ENCODE results near the gene PPP1R9B.
A peak's percentile ranks its signal among the peaks of the same experiment; 100 is the strongest.

Gene PPP1R9B

DNA sequence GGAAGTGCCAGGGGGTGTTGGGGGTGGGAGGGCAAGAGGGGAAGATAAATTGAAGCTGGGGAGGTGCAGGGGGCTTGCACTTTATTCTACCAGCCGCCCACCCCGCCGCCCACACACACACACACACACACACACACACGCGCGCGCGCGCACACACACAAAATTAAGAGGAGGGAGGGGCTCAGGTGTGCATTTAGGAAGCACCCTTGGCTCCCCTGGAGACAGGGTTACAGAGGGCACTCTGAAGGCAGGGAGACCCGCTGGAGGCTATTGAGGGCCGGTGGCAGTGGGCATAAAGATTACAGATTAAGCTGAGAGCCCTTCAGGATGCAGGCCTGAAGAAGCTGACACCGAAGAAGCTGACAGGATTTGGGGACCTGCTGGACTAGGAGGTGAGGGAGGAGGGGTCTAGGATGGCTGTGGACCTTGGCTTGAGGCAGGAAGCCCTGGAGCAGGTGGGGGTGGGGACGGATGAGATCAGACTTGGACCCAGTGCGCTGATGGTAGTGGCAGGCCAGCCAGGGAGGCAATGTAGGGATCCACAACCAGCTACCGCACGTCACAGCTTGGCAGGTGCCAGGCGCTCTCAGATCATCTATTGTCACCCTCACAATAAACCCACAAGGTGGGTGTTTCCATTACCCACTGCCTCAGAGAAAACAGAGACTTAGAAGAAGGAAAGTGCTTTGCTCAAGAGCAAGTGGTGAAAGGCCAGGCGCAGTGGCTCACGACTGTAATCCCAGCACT is 19.7 kb downstream of the PPP1R9B start:
- H3K27ac ChIP-seq: no peak overlapping the region

DNA sequence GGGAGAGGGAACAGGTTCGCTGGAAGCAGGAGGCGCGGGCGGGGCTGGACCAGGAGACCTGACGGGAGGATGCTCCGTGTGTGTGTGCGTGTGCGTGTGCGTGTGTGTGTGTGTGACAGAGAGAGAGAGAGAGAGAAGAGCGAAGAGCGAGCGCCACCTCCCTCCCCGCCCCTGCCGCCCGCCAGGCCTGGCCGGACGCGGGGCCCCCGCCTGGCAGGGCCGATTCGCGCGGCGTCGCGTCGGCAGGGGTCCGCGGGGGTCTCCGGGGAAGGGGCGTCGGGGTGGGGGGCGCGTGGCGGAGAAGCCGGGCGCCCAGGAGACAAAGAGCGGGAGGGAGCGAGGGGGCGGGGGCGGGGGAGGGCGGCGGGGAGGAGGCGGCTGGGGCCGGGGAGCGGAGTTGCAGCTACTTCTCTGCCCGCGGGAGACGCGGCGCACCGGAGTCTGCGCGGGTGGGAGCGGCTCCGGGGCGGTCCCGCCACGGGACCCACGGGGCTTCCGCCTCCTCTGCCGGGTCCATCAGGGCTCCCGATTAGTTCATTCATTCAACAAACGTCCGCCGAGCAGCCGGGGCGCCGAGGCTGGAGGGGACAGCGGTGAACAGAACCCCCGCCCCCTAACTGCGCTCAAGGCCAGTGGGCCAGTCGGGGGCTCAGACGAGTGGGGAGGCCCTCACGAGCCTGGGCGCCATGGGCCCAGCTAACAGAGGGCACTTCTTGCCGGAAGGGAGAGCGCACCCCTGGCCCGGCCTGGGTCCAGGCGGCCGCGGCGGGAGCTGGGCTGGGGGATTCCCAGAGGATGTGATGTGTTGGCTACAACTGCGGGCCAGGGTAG is 20.5 kb downstream of the PPP1R9B start, which contains the start of gene SAMD14:
SAMD14 (minus strand) TSS at position 433 of the 831 bp plus-strand sequence. CDS start 5,201 bp downstream, outside the sequence.
- DNase-seq: no peak
- H3K36me3 ChIP-seq (replicated peaks): peaks cover 10% of the 10 kb centered on the region
- no peaks in the 10 kb centered on the region for H3K27me3 ChIP-seq (replicated peaks)
- peak within 1 kb of the TSS; percentile 56 for H3K4me3 ChIP-seq (ENCODE audit: low read depth, low read length)
- in situ Hi-C loops (cut with HindIII; ENCODE audit: low pct_ligation_motif_present, low sequenced_read_pairs): no loop called here
- TF ChIP-seq CTCF (IDR thresholded peaks at IDR 0.05; ENCODE audit: low read depth, low read length, missing control alignments): no peak
- H3K27ac ChIP-seq: no peak within 1 kb of the TSS

More for the DNA sequence above, 19.7 kb downstream of the PPP1R9B start:
- no peak for TF ChIP-seq CTCF (IDR thresholded peaks at IDR 0.05; ENCODE audit: low read depth, low read length, missing control alignments)
- no peak for DNase-seq
- Histone ChIP-seq H3K36me3 (replicated peaks) (peaks cover 13% of the 10 kb centered on the region), H3K4me3 (ENCODE audit: low read depth, low read length) (peak overlapping the region; percentile 56), H3K27me3 (replicated peaks) (no peaks in the 10 kb centered on the region)
- in situ Hi-C loops (cut with HindIII; ENCODE audit: low pct_ligation_motif_present, low sequenced_read_pairs): no loop called here

DNA sequence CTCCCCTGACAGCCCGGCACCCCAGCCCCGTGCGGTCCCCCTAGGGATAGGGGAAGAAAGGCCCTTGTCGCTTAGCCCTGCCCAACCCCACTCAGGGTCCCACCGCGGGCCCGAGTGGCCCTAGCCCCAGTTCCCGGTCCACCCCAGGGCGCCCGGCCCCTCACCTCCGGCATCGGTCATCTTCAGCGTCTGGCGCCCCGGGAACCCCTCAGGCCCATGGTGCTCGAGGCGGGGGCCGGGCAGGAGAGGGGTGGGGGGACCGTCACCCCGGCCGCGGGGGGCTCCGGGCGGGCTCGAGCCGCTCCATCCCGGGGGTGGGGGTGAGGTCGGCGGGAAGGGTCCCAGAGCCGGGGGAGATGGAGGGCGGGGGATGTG is 21.1 kb downstream of the PPP1R9B start:
- H3K4me3 ChIP-seq (ENCODE audit: low read depth, low read length): peak overlapping the region; percentile 56
- DNase-seq: no peak
- no peak overlapping the region for H3K27ac ChIP-seq
- H3K27me3 ChIP-seq (replicated peaks): no peaks in the 10 kb centered on the region
- in situ Hi-C loops (cut with HindIII; ENCODE audit: low pct_ligation_motif_present, low sequenced_read_pairs): no loop called here
- TF ChIP-seq CTCF (IDR thresholded peaks at IDR 0.05; ENCODE audit: low read depth, low read length, missing control alignments): no peak
- peaks cover 4% of the 10 kb centered on the region for H3K36me3 ChIP-seq (replicated peaks)

- DNase-seq: no peak
- Histone ChIP-seq H3K27me3 (replicated peaks) (no peaks in the 10 kb centered on the region), H3K36me3 (replicated peaks) (no peaks in the 10 kb centered on the region), H3K4me3 (ENCODE audit: low read depth, low read length) (peak overlapping the region; percentile 56), H3K27ac (no peak overlapping the region)
- no peak for TF ChIP-seq CTCF (IDR thresholded peaks at IDR 0.05; ENCODE audit: low read depth, low read length, missing control alignments)
- in situ Hi-C loops (cut with HindIII; ENCODE audit: low pct_ligation_motif_present, low sequenced_read_pairs): no loop called here
Measured at GRCh38 chr17:50128441-50129352, 21.8 kb downstream of the PPP1R9B start.

- no peak for DNase-seq
- H3K36me3 ChIP-seq (replicated peaks): no peaks in the 10 kb centered on the region
- no peaks in the 10 kb centered on the region for H3K27me3 ChIP-seq (replicated peaks)
- no peak overlapping the region for H3K27ac ChIP-seq
- in situ Hi-C loops (cut with HindIII; ENCODE audit: low pct_ligation_motif_present, low sequenced_read_pairs): no loop called here
- H3K4me3 ChIP-seq (ENCODE audit: low read depth, low read length): no peak overlapping the region
- no peak for TF ChIP-seq CTCF (IDR thresholded peaks at IDR 0.05; ENCODE audit: low read depth, low read length, missing control alignments)
Measured at GRCh38 chr17:50127697-50128361, 22.6 kb downstream of the PPP1R9B start.

Measured in brain microvascular endothelial cell (primary cell).